Gastrocnemius medialis (tissue), 4 donors: ENCODE measurements around the gene DOCK6.

Experiments used
- CTCF ChIP-seq, 5 experiments: fragments of 450-650 bp in 3 of 5; fragments of 200-600 bp in 2 of 5; sonication (generic) in 2 of 5; IDR thresholded peaks in 4 of 5; conservative IDR thresholded peaks in 1 of 5; 1 replicate in 4 of 5; 2 replicates in 1 of 5; pipeline ENCODE4 v1.5.1; 2016 to 2019; ENCODE audit warnings: antibody characterized with exemption in 5 of 5, mild to moderate bottlenecking in 3 of 5, moderate library complexity in 3 of 5
- POLR2A ChIP-seq, 2 donors: fragments of 450-650 bp; IDR thresholded peaks; one replicate each; pipeline ENCODE4 v1.6.1; 2017; ENCODE audit warnings: antibody characterized with exemption in 2 of 2, mild to moderate bottlenecking in 2 of 2, moderate library complexity in 2 of 2

- TF ChIP-seq CTCF (IDR thresholded peaks at IDR 0.05 in 4 of 5, conservative IDR thresholded peaks at IDR 0.05 in 1 of 5), result no peak
- TF ChIP-seq POLR2A (IDR thresholded peaks at IDR 0.05), result no peak
Measured at GRCh38 chr19:11179716-11180297, 82.5 kb downstream of the DOCK6 start.
